Measurements from ENCODE around the gene WDR73. TPM values are rescaled to one million over a fixed set of nuclear protein-coding genes. Genes with fewer than 3 reads are reported as not detected.

The WDR73 gene
- total RNA-seq, 1 donor from 2014 or later: 29.5 TPM

- Mint-ChIP-seq H3K4me1 (ENCODE audit: unreplicated experiment) (peaks cover 31% of the 10 kb centered on the region), H3K9me3 (ENCODE audit: unreplicated experiment) (no peaks in the 10 kb centered on the region), H3K27me3 (ENCODE audit: unreplicated experiment) (peaks cover 5% of the 10 kb centered on the region), H3K36me3 (ENCODE audit: low read depth, unreplicated experiment) (peaks cover 24% of the 10 kb centered on the region), H3K27ac (ENCODE audit: unreplicated experiment) (no peak overlapping the region), H3K4me3 (ENCODE audit: unreplicated experiment) (no peak overlapping the region)
- no peak for DNase-seq (ENCODE audit: low spot score)
- TF ChIP-seq CTCF (IDR thresholded peaks at IDR 0.05; ENCODE audit: unreplicated experiment): no peak
Observed at GRCh38 chr15:84629033-84629432, 25.1 kb downstream of the WDR73 start.

- peaks cover 52% of the 10 kb centered on the region for H3K36me3 Mint-ChIP-seq (ENCODE audit: low read depth, unreplicated experiment)
- H3K27ac Mint-ChIP-seq (ENCODE audit: unreplicated experiment): peak overlapping the region; percentile 53
- peaks cover 21% of the 10 kb centered on the region for H3K9me3 Mint-ChIP-seq (ENCODE audit: unreplicated experiment)
- peak overlapping the region; percentile 58 for H3K4me3 Mint-ChIP-seq (ENCODE audit: unreplicated experiment)
- TF ChIP-seq CTCF (IDR thresholded peaks at IDR 0.05; ENCODE audit: unreplicated experiment): no peak
- peaks cover 11% of the 10 kb centered on the region for H3K27me3 Mint-ChIP-seq (ENCODE audit: unreplicated experiment)
- no peak for DNase-seq (ENCODE audit: low spot score)
- peaks cover 17% of the 10 kb centered on the region for H3K4me1 Mint-ChIP-seq (ENCODE audit: unreplicated experiment)
Observed at GRCh38 chr15:84625123-84625522, 29.0 kb downstream of the WDR73 start.

- no peak for DNase-seq (ENCODE audit: low spot score)
- Mint-ChIP-seq H3K9me3 (ENCODE audit: unreplicated experiment) (peaks cover 22% of the 10 kb centered on the region), H3K4me1 (ENCODE audit: unreplicated experiment) (peaks cover 15% of the 10 kb centered on the region), H3K27me3 (ENCODE audit: unreplicated experiment) (peaks cover 11% of the 10 kb centered on the region), H3K36me3 (ENCODE audit: low read depth, unreplicated experiment) (peaks cover 59% of the 10 kb centered on the region), H3K27ac (ENCODE audit: unreplicated experiment) (peak overlapping the region; percentile 53), H3K4me3 (ENCODE audit: unreplicated experiment) (peak overlapping the region; percentile 58)
- TF ChIP-seq CTCF (IDR thresholded peaks at IDR 0.05; ENCODE audit: unreplicated experiment): no peak
Observed at GRCh38 chr15:84624359-84624758, 29.7 kb downstream of the WDR73 start.

- H3K9me3 Mint-ChIP-seq (ENCODE audit: unreplicated experiment): peaks cover 22% of the 10 kb centered on the region
Observed at GRCh38 chr15:84621358-84621979, 32.6 kb downstream of the WDR73 start.

More at GRCh38 chr15:84621358-84621979, 32.6 kb downstream of the WDR73 start:
- peaks cover 19% of the 10 kb centered on the region for H3K4me1 Mint-ChIP-seq (ENCODE audit: unreplicated experiment)
- no peak for TF ChIP-seq CTCF (IDR thresholded peaks at IDR 0.05; ENCODE audit: unreplicated experiment)
- H3K4me3 Mint-ChIP-seq (ENCODE audit: unreplicated experiment): peak overlapping the region; percentile 90
- H3K27ac Mint-ChIP-seq (ENCODE audit: unreplicated experiment): no peak overlapping the region
- H3K27me3 Mint-ChIP-seq (ENCODE audit: unreplicated experiment): peaks cover 11% of the 10 kb centered on the region
- no peak for DNase-seq (ENCODE audit: low spot score)
- peaks cover 63% of the 10 kb centered on the region for H3K36me3 Mint-ChIP-seq (ENCODE audit: low read depth, unreplicated experiment)
